Panc1 (cell line): ENCODE results near the gene SREBF2. TPM values are rescaled to one million over a fixed set of nuclear protein-coding genes. Genes with fewer than 3 reads are reported as not detected.

Experiments used
- ATAC-seq: fragments of 200-7000 bp; cut with Tn5 transposase; 2 replicates; pipeline ENCODE4 v1.9.1; 2020; ENCODE audit warnings: mild to moderate bottlenecking, moderate library complexity
- BruUV-seq: library from RNA; stranded (reverse); fragments of 400-500 nt; replicated peaks from 2 replicates; lab custom pipeline; 2021; lab: Mats Ljungman, UMichigan
- CTCF ChIA-PET: fragments of 300-600 bp; sonication (Branson Sonifier 250); formaldehyde crosslinking; loops from one replicate; lab custom pipeline; 2022; ENCODE audit warnings: antibody characterized with exemption; lab: Charles Lee
- POLR2A ChIA-PET: fragments of 300-600 bp; sonication (Branson Sonifier 250); formaldehyde crosslinking; loops from one replicate; lab custom pipeline; 2022; ENCODE audit warnings: antibody characterized with exemption; lab: Charles Lee
- DNase-seq: peaks from one replicate; pipeline ENCODE4 v3.0.0-alpha.2; 2010; ENCODE audit warnings: low read depth, low spot score
- H3K27ac ChIP-seq: 2 replicates; pipeline ENCODE4 v1.5.1; 2011; ENCODE audit warnings: mild to moderate bottlenecking, low read length, inconsistent platforms
- H3K27me3 ChIP-seq: fragments of 200-500 bp; sonication (Bioruptor generic); 2 replicates; pipeline ENCODE4 v1.6.0; 2014; ENCODE audit warnings: low read length, inconsistent platforms; ENCODE audit not compliant: control insufficient read depth, insufficient read depth
- H3K36me3 ChIP-seq: fragments of 200-500 bp; sonication (Bioruptor generic); 2 replicates; pipeline ENCODE4 v1.5.1; 2014; ENCODE audit warnings: inconsistent platforms, mild to moderate bottlenecking, low read length, moderate library complexity; ENCODE audit not compliant: control insufficient read depth, insufficient read depth
- H3K4me1 ChIP-seq: 2 replicates; pipeline ENCODE4 v1.5.1; 2011; ENCODE audit warnings: inconsistent platforms, mild to moderate bottlenecking, low read length, moderate library complexity; ENCODE audit not compliant: control insufficient read depth, insufficient read depth
- H3K4me3 ChIP-seq, 2 experiments: 2 replicates each; pipeline ENCODE4 v1.5.1; 2011 to 2012; ENCODE audit warnings: low read depth in 2 of 2, low read length in 2 of 2, mild to moderate bottlenecking in 2 of 2, inconsistent platforms in 1 of 2, moderate library complexity in 1 of 2
- H3K9me3 ChIP-seq: fragments of 200-500 bp; sonication (Bioruptor generic); 2 replicates; pipeline ENCODE4 v1.5.1; 2014; ENCODE audit warnings: low read depth, mild to moderate bottlenecking, inconsistent platforms, low read length, moderate library complexity; ENCODE audit not compliant: control insufficient read depth, insufficient read depth
- POLR2AphosphoS5 ChIP-seq: IDR thresholded peaks from 2 replicates; pipeline ENCODE4 v1.6.1; 2012; ENCODE audit warnings: mild to moderate bottlenecking, low read depth, low read length, moderate library complexity
- SIN3A ChIP-seq: IDR thresholded peaks from 2 replicates; pipeline ENCODE4 v1.6.1; 2012; ENCODE audit warnings: low read depth, mild to moderate bottlenecking, low read length, moderate library complexity, borderline replicate concordance; ENCODE audit not compliant: insufficient read depth
- TCF7L2 ChIP-seq: IDR thresholded peaks from 2 replicates; pipeline ENCODE4 v1.6.1; 2011; ENCODE audit warnings: mild to moderate bottlenecking, low read depth, low read length, inconsistent platforms
- in situ Hi-C: cut with HindIII; loops from 2 replicates; pipeline ENCODE4 v1.10.0; 2016; ENCODE audit warnings: low sequenced_read_pairs, low pct_unique_long_range_greater_than_20kb
- intact Hi-C: fragments of 100-400 bp; cut with micrococcal nuclease; formaldehyde crosslinking; loops from one replicate; pipeline ENCODE4 v1.10.0; 2022; ENCODE audit not compliant: unreplicated experiment
- total RNA-seq: library from RNA; stranded (reverse); gene quantifications from one replicate; pipeline ENCODE4 v1.2.1, GENCODE V29; 2021; ENCODE audit not compliant: unreplicated experiment
- TF ChIP-seq, protein P1 (sequence below), 2 experiments: IDR thresholded peaks; 2 replicates each; pipeline ENCODE4 v1.6.1; 2011 to 2012; ENCODE audit warnings: low read depth in 2 of 2, control low read depth in 1 of 2, low read length in 1 of 2, mild to moderate bottlenecking in 1 of 2, moderate library complexity in 1 of 2; ENCODE audit not compliant: insufficient read depth in 1 of 2
- TF ChIP-seq, protein P2 (sequence below): fragments of 450-650 bp; IDR thresholded peaks from 2 replicates; pipeline ENCODE4 v1.5.1; 2017; ENCODE audit warnings: mild to moderate bottlenecking

SREBF2 gene
- total RNA-seq, 1 experiment from 2014 or later: 73.0 TPM

DNA sequence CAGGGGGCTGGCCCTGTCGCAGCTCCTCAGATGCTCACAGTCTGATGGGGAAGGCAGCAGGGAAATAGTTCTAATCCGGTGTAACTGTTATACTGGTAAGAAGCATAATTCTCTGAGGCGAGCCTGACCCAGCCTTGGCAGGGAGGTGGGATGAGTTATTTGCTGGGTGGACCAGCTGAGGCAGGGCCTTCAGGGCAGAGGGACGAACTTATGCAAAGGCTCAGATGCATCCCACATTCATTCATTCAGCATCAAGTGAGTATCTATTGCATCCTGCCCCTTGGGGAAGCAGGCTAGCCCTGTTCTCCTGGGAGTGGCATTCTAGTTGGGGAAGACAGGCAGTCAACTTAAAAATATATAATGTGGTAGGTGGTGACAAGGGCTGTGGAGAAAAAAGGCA, 13.6 kb upstream of the SREBF2 start:
- in situ Hi-C loops (no loop called here), intact Hi-C loops (no loop called here)
- POLR2A ChIA-PET: no interaction called here
- H3K27ac ChIP-seq: no peak overlapping the region
- no peaks in the 10 kb centered on the region for H3K4me1 ChIP-seq
- H3K36me3 ChIP-seq: no peaks in the 10 kb centered on the region
- no peak overlapping the region for H3K4me3 ChIP-seq
- TF ChIP-seq, protein P1, sequence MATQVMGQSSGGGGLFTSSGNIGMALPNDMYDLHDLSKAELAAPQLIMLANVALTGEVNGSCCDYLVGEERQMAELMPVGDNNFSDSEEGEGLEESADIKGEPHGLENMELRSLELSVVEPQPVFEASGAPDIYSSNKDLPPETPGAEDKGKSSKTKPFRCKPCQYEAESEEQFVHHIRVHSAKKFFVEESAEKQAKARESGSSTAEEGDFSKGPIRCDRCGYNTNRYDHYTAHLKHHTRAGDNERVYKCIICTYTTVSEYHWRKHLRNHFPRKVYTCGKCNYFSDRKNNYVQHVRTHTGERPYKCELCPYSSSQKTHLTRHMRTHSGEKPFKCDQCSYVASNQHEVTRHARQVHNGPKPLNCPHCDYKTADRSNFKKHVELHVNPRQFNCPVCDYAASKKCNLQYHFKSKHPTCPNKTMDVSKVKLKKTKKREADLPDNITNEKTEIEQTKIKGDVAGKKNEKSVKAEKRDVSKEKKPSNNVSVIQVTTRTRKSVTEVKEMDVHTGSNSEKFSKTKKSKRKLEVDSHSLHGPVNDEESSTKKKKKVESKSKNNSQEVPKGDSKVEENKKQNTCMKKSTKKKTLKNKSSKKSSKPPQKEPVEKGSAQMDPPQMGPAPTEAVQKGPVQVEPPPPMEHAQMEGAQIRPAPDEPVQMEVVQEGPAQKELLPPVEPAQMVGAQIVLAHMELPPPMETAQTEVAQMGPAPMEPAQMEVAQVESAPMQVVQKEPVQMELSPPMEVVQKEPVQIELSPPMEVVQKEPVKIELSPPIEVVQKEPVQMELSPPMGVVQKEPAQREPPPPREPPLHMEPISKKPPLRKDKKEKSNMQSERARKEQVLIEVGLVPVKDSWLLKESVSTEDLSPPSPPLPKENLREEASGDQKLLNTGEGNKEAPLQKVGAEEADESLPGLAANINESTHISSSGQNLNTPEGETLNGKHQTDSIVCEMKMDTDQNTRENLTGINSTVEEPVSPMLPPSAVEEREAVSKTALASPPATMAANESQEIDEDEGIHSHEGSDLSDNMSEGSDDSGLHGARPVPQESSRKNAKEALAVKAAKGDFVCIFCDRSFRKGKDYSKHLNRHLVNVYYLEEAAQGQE (IDR thresholded peaks at IDR 0.05; ENCODE audit: insufficient read depth in 1 of 2, low read depth in 2 of 2, low read length in 1 of 2): no peak
- TF ChIP-seq TCF7L2 (no peak), POLR2AphosphoS5 (no peak), SIN3A (no peak)
- TF ChIP-seq, protein P2, sequence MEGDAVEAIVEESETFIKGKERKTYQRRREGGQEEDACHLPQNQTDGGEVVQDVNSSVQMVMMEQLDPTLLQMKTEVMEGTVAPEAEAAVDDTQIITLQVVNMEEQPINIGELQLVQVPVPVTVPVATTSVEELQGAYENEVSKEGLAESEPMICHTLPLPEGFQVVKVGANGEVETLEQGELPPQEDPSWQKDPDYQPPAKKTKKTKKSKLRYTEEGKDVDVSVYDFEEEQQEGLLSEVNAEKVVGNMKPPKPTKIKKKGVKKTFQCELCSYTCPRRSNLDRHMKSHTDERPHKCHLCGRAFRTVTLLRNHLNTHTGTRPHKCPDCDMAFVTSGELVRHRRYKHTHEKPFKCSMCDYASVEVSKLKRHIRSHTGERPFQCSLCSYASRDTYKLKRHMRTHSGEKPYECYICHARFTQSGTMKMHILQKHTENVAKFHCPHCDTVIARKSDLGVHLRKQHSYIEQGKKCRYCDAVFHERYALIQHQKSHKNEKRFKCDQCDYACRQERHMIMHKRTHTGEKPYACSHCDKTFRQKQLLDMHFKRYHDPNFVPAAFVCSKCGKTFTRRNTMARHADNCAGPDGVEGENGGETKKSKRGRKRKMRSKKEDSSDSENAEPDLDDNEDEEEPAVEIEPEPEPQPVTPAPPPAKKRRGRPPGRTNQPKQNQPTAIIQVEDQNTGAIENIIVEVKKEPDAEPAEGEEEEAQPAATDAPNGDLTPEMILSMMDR: no peak
- no peaks in the 10 kb centered on the region for H3K9me3 ChIP-seq
- BruUV-seq: no TSS peak
- no peaks in the 10 kb centered on the region for H3K27me3 ChIP-seq
- DNase-seq (no peak), ATAC-seq (no peak)
- CTCF ChIA-PET: no interaction called here

DNA sequence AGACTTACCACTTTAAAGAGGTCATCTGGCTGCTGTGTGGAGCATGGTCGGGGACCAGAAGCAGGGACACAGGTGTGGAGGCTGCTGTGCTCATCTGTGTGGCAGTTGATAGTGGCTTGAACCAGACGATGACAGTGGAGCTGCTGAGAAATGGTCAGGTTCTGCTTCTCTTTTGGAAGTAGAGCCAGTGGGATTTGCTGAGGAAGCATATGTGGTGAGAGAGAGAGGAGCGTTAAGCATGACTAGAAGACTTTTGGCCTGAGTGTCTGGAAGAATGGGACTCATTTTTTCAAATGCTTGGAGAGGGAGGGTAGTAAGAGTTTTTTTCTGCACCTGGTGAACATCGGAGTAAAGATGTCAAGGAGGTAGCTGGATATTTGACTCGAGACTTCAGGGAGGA, 12.5 kb upstream of the SREBF2 start:
- POLR2A ChIA-PET: no interaction called here
- DNase-seq (no peak), ATAC-seq (no peak)
- TF ChIP-seq POLR2AphosphoS5: no peak
- TF ChIP-seq, protein P2: no peak
- no peak for TF ChIP-seq TCF7L2
- TF ChIP-seq SIN3A: no peak
- TF ChIP-seq, protein P1 (IDR thresholded peaks at IDR 0.05; ENCODE audit: insufficient read depth in 1 of 2, low read depth in 2 of 2, low read length in 1 of 2): no peak
- H3K27ac ChIP-seq: no peak overlapping the region
- in situ Hi-C loops (no loop called here), intact Hi-C loops (no loop called here)
- CTCF ChIA-PET: no interaction called here
- H3K27me3 ChIP-seq: no peaks in the 10 kb centered on the region
- BruUV-seq: no TSS peak
- no peaks in the 10 kb centered on the region for H3K36me3 ChIP-seq
- no peaks in the 10 kb centered on the region for H3K4me1 ChIP-seq
- H3K9me3 ChIP-seq: no peaks in the 10 kb centered on the region
- H3K4me3 ChIP-seq: no peak overlapping the region
